Mucosa of descending colon (tissue), 3 donors: Measurements from ENCODE around the gene ZBTB47. TPM values are rescaled to one million over a fixed set of nuclear protein-coding genes. Genes with fewer than 3 reads are reported as not detected.
A peak's percentile ranks its signal among the peaks of the same experiment; 100 is the strongest.

ENCODE experiments used
- ATAC-seq: fragments of 200-7000 bp; cut with Tn5 transposase; one replicate; pipeline ENCODE4 v1.9.1; 2020; ENCODE audit warnings: mild to moderate bottlenecking, moderate library complexity
- DNase-seq, 3 donors: peaks; one replicate each; pipeline ENCODE4 v3.0.0-alpha.2; 2020
- H3K36me3 ChIP-seq: fragments of 200-600 bp; one replicate; pipeline ENCODE4 v1.8.0; 2021; ENCODE audit warnings: low read depth, mild to moderate bottlenecking
- H3K4me1 ChIP-seq: fragments of 200-600 bp; one replicate; pipeline ENCODE4 v1.8.0; 2021; ENCODE audit warnings: low read depth, mild to moderate bottlenecking
- H3K4me3 ChIP-seq: fragments of 200-600 bp; one replicate; pipeline ENCODE4 v1.8.0; 2021; ENCODE audit warnings: mild to moderate bottlenecking
- H3K9me3 ChIP-seq: fragments of 200-600 bp; one replicate; pipeline ENCODE4 v1.8.0; 2021; ENCODE audit warnings: mild to moderate bottlenecking
- CTCF ChIP-seq: fragments of 200-600 bp; IDR thresholded peaks from one replicate; pipeline ENCODE4 v1.8.0; 2022; ENCODE audit warnings: antibody characterized with exemption, mild to moderate bottlenecking
- intact Hi-C, 2 donors: fragments of 100-400 bp; cut with DNase I in 1 of 2; cut with micrococcal nuclease in 1 of 2; formaldehyde crosslinking; loops; one replicate each; pipeline versions ENCODE4 v1.11.0 to v1.11.1; 2022; cut with DNase I, micrococcal nuclease
- total RNA-seq, 3 donors: library from RNA; stranded (reverse); fragmentation: NEBNext Ultra II Directional in 2 of 3; extraction: Animal tissue kit (Norgen Biotek cat#: 25700) in 2 of 3; gene quantifications; one replicate each; pipeline versions ENCODE4 v1.2.1 to v1.2.4, GENCODE V29; 2021 to 2023
- donor health status: DM: no; HTN: no; CAD: no; lungs with moderate emphysema.
- donor health status: DM: no; HTN: no; CAD: no.
- donor health status: DM: no; HTN: yes; CAD: no.

ZBTB47 gene
- total RNA-seq, 3 donors from 2014 or later, result 3.1 to 45.5 (median 12.4) TPM

GRCh38 chr3:42709621-42710020 lies 56.1 kb downstream of the ZBTB47 start:
- Histone ChIP-seq H3K9me3 (no peaks in the 10 kb centered on the region), H3K4me1 (no peaks in the 10 kb centered on the region), H3K4me3 (no peak overlapping the region), H3K36me3 (no peaks in the 10 kb centered on the region)
- no peak for TF ChIP-seq CTCF
- intact Hi-C loops, result no loop called here
- DNase-seq (peak in 1 of 3 donors; percentile 6), ATAC-seq (no peak)

GRCh38 chr3:42710323-42711021 lies 57.0 kb downstream of the ZBTB47 start:
- no peaks in the 10 kb centered on the region for H3K9me3 ChIP-seq
- no peaks in the 10 kb centered on the region for H3K36me3 ChIP-seq
- H3K4me3 ChIP-seq, result no peak overlapping the region
- H3K4me1 ChIP-seq, result no peaks in the 10 kb centered on the region
- intact Hi-C loops, result no loop called here
- TF ChIP-seq CTCF, result no peak
- ATAC-seq (no peak), DNase-seq (no peak)

- DNase-seq, result peak in 1 of 3 donors; percentile 7
- Histone ChIP-seq H3K4me1 (no peaks in the 10 kb centered on the region), H3K9me3 (no peaks in the 10 kb centered on the region), H3K36me3 (no peaks in the 10 kb centered on the region), H3K4me3 (no peak overlapping the region)
- intact Hi-C loops, result no loop called here
- ATAC-seq, result no peak
- TF ChIP-seq CTCF, result no peak
Measured at GRCh38 chr3:42711491-42712343, 58.2 kb downstream of the ZBTB47 start.

- H3K4me3 ChIP-seq, result no peak overlapping the region
- H3K4me1 ChIP-seq, result no peaks in the 10 kb centered on the region
- intact Hi-C loops, result no loop called here
- ATAC-seq, result no peak
- no peaks in the 10 kb centered on the region for H3K9me3 ChIP-seq
- DNase-seq, result no peak
- no peak for TF ChIP-seq CTCF
- no peaks in the 10 kb centered on the region for H3K36me3 ChIP-seq
Measured at GRCh38 chr3:42712344-42712648, 58.8 kb downstream of the ZBTB47 start.

- Histone ChIP-seq H3K36me3 (no peaks in the 10 kb centered on the region), H3K9me3 (no peaks in the 10 kb centered on the region), H3K4me1 (no peaks in the 10 kb centered on the region), H3K4me3 (no peak overlapping the region)
- intact Hi-C loops, result no loop called here
- DNase-seq (no peak), ATAC-seq (no peak)
- no peak for TF ChIP-seq CTCF
Measured at GRCh38 chr3:42712688-42713372, 59.3 kb downstream of the ZBTB47 start.
